ENCODE results near the gene GAB2. TPM values are rescaled to one million over a fixed set of nuclear protein-coding genes. Genes with fewer than 3 reads are reported as not detected.

Gene GAB2
- total and polyA plus RNA-seq, 12 donors = 2.4 to 22.4 (median 16.2) TPM

- H3K36me3 ChIP-seq (replicated peaks in 1 of 2) = peaks cover 0 to 17% of the 10 kb centered on the region in 2 donors
- H3K9me3 ChIP-seq (replicated peaks in 1 of 3) = no peaks in the 10 kb centered on the region
- H3K27me3 ChIP-seq = no peaks in the 10 kb centered on the region
- H3K4me3 ChIP-seq = no peak overlapping the region
- intact Hi-C loops (cut with DNase I) = loop anchor here in 1 of 2 donors (10.0 kb wide), 1 partner anchor 74 kb away; no protein-coding TSS in a partner anchor
- WGBS, 4 donors = 13 to 25% (median 21%) methylated on average over 1 of the region's 1 CpG
- no peak for TF ChIP-seq CTCF (IDR thresholded peaks at IDR 0.05)
- no peak for TF ChIP-seq POLR2A (IDR thresholded peaks at IDR 0.05)
- peaks cover 0 to 23% of the 10 kb centered on the region in 2 donors for H3K4me1 ChIP-seq (replicated peaks in 1 of 2)
- peak overlapping the region in 3 of 5 donors; percentile 39 to 62 (median 41) for H3K27ac ChIP-seq
- peak in 2 of 7 donors; percentile 38 to 45 for DNase-seq
Observed at GRCh38 chr11:78251083-78251775, 166.4 kb downstream of the GAB2 start.

- Histone ChIP-seq H3K27me3 (no peaks in the 10 kb centered on the region), H3K4me3 (no peak overlapping the region), H3K36me3 (replicated peaks in 1 of 2) (peaks cover 0 to 17% of the 10 kb centered on the region in 2 donors), H3K27ac (peak overlapping the region in 1 of 5 donors; percentile 17), H3K9me3 (replicated peaks in 1 of 3) (no peaks in the 10 kb centered on the region), H3K4me1 (replicated peaks in 1 of 2) (peaks cover 0 to 21% of the 10 kb centered on the region in 2 donors)
- intact Hi-C loops (cut with DNase I) = loop anchor here in 1 of 2 donors (10.0 kb wide), 1 partner anchor 75 kb away; no protein-coding TSS in a partner anchor
- WGBS, 4 donors = 90 to 97% (median 92%) methylated on average over 8 of the region's 8 CpGs
- TF ChIP-seq POLR2A (IDR thresholded peaks at IDR 0.05) = no peak
- DNase-seq = no peak
Observed at GRCh38 chr11:78250099-78250498, 167.5 kb downstream of the GAB2 start.

GRCh38 chr11:78248903-78249302 is 168.7 kb downstream of the GAB2 start:
- H3K27ac ChIP-seq = no peak overlapping the region
- intact Hi-C loops (cut with DNase I) = loop anchor here in 1 of 2 donors (10.0 kb wide), 1 partner anchor 176 kb away; no protein-coding TSS in a partner anchor
- no peak for DNase-seq
- TF ChIP-seq POLR2A (IDR thresholded peaks at IDR 0.05) = no peak
- TF ChIP-seq CTCF (IDR thresholded peaks at IDR 0.05) = no peak
- H3K4me1 ChIP-seq (replicated peaks in 1 of 2) = peaks cover 0 to 21% of the 10 kb centered on the region in 2 donors
- H3K9me3 ChIP-seq (replicated peaks in 1 of 3) = no peaks in the 10 kb centered on the region
- H3K4me3 ChIP-seq = no peak overlapping the region
- peaks cover 0 to 17% of the 10 kb centered on the region in 2 donors for H3K36me3 ChIP-seq (replicated peaks in 1 of 2)
- H3K27me3 ChIP-seq = no peaks in the 10 kb centered on the region

- DNase-seq = no peak
- 90 to 98% (median 97%) methylated on average over 3 of the region's 3 CpGs for WGBS, 4 donors
- Histone ChIP-seq H3K4me1 (replicated peaks in 1 of 2) (peaks cover 0 to 21% of the 10 kb centered on the region in 2 donors), H3K36me3 (replicated peaks in 1 of 2) (peaks cover 0 to 17% of the 10 kb centered on the region in 2 donors), H3K27ac (no peak overlapping the region), H3K9me3 (replicated peaks in 1 of 3) (no peaks in the 10 kb centered on the region), H3K27me3 (no peaks in the 10 kb centered on the region), H3K4me3 (no peak overlapping the region)
- intact Hi-C loops (cut with DNase I) = loop anchor here in 1 of 2 donors (10.0 kb wide), 1 partner anchor 177 kb away; no protein-coding TSS in a partner anchor
- TF ChIP-seq CTCF (IDR thresholded peaks at IDR 0.05) (no peak), POLR2A (IDR thresholded peaks at IDR 0.05) (no peak)
Observed at GRCh38 chr11:78248191-78248590, 169.4 kb downstream of the GAB2 start.

Measured in adrenal gland (tissue), 12 donors.